CD8-positive, alpha-beta T cell (primary cell): ENCODE data around the gene SMC1B. TPM values are rescaled to one million over a fixed set of nuclear protein-coding genes. Genes with fewer than 3 reads are reported as not detected.

Experiments
- total RNA-seq, 46 experiments: library from RNA in 2 of 46; stranded (reverse) in 2 of 46; gene quantifications; one replicate each; pipeline ENCODE4 v1.2.3 and lab custom pipeline; 2021 to 2026

Gene SMC1B
- total RNA-seq, 2 experiments from 2014 or later = not detected

Other genes with a start within 250 kb of the SMC1B start
- gene NUP50, start 249.7 kb downstream of the SMC1B start, total RNA-seq = 100 to 1,000 TPM; 133 to 134 TPM
- 10 to 100 TPM in 1 of 2 experiments, 1 to 10 TPM in 1; 6.6 to 11.7 TPM for gene KIAA0930, start 172.7 kb downstream of the SMC1B start, total RNA-seq
- gene UPK3A, start 128.7 kb downstream of the SMC1B start, total RNA-seq = not detected
- gene FAM118A, start 103.7 kb downstream of the SMC1B start, total RNA-seq = 100 to 1,000 TPM; 194 to 196 TPM
- under 1 TPM; 0.67 to 0.98 TPM for gene RIBC2, start 94 bp upstream of the SMC1B start, total RNA-seq
- not detected for gene FBLN1, start 89.3 kb upstream of the SMC1B start, total RNA-seq